ENCODE data around the gene DCLK1. TPM values are rescaled to one million over a fixed set of nuclear protein-coding genes. Genes with fewer than 3 reads are reported as not detected.

Gene DCLK1
- total RNA-seq, 1 experiment from 2014 or later, result 36.2 TPM

GRCh38 chr13:35818633-35819067 lies 312.5 kb downstream of the DCLK1 start:
- Histone ChIP-seq H4K8ac (replicated peaks; ENCODE audit: insufficient read length, low read depth, low read length) (no peak overlapping the region), H3K79me1 (ENCODE audit: insufficient read depth, low read depth, low read length, poor library complexity, severe bottlenecking) (no peaks in the 10 kb centered on the region), H3K4me1 (ENCODE audit: insufficient read depth, low read length) (peaks cover 7% of the 10 kb centered on the region), H4K5ac (ENCODE audit: insufficient read length, low read depth, low read length) (no peak overlapping the region), H3K79me2 (ENCODE audit: insufficient read depth, low read length) (no peaks in the 10 kb centered on the region), H2BK120ac (ENCODE audit: low read depth, low read length, poor library complexity, severe bottlenecking) (no peak overlapping the region), H3K23me2 (ENCODE audit: insufficient read length, low read depth, low read length, poor library complexity, severe bottlenecking) (no peaks in the 10 kb centered on the region), H3K9me3 (ENCODE audit: control insufficient read depth, low read depth, low read length) (no peaks in the 10 kb centered on the region), H2AFZ (ENCODE audit: low read length) (no peak overlapping the region), H3K23ac (ENCODE audit: insufficient read length, low read depth, low read length) (no peak overlapping the region), H3K56ac (ENCODE audit: insufficient read length, low read depth, low read length) (no peak overlapping the region), H3K14ac (ENCODE audit: insufficient read depth, low read length) (no peak overlapping the region), H4K91ac (ENCODE audit: insufficient read length, low read depth, low read length) (no peak overlapping the region), H2BK5ac (ENCODE audit: insufficient read length, low read length) (no peak overlapping the region), H3T11ph (ENCODE audit: low read length) (no peak overlapping the region), H2AK5ac (ENCODE audit: insufficient read length, low read length) (no peak overlapping the region), H3K27ac (ENCODE audit: insufficient read length, low read depth, low read length) (no peak overlapping the region), H4K20me1 (ENCODE audit: control insufficient read depth, insufficient read depth, insufficient read length) (no peaks in the 10 kb centered on the region), H3K27me3 (ENCODE audit: insufficient read depth, low read length) (no peaks in the 10 kb centered on the region), H3K4me2 (ENCODE audit: insufficient read depth, insufficient read length, low read length) (no peak overlapping the region), H3K4ac (ENCODE audit: low read depth, low read length) (no peak overlapping the region), H3K18ac (ENCODE audit: insufficient read length, low read depth, low read length) (no peak overlapping the region), H2BK20ac (ENCODE audit: low read depth, low read length, poor library complexity, severe bottlenecking) (no peak overlapping the region), H2BK15ac (ENCODE audit: low read depth, low read length) (no peak overlapping the region), H2BK12ac (ENCODE audit: insufficient read length, low read depth, low read length) (no peak overlapping the region), H3K9ac (ENCODE audit: extremely low read depth, insufficient read length, low read length) (no peak overlapping the region)
- peaks cover 0 to 11% (median 10%) of the 10 kb centered on the region in 3 experiments; a peak in 3 of 7 replicates for H3K36me3 Mint-ChIP-seq (ENCODE audit: insufficient read depth in 1 of 3, low read depth in 3 of 3)
- peak; percentile 82 for TF ChIP-seq CTCF (conservative IDR thresholded peaks at IDR 0.05)
- H3K4me1 Mint-ChIP-seq, result peaks cover 8 to 11% of the 10 kb centered on the region in 2 experiments
- WGBS (ENCODE audit: extremely low coverage, insufficient read length, low lambda C conversion rate), result no CpG with 5 or more reads among the region's 3 CpGs
- 0 out of 7 replicates have a peak overlapping the region, but pooled peaks of 1 of the 3 experiments have one; percentile 32 for H3K27ac Mint-ChIP-seq
- DNase-seq, result no peak
- H3K27me3 Mint-ChIP-seq (ENCODE audit: low read depth), result no peaks in the 10 kb centered on the region
- no peak overlapping the region for H3K4me3 Mint-ChIP-seq
- no peaks in the 10 kb centered on the region; a peak in 1 of 5 replicates for H3K9me3 Mint-ChIP-seq
